ENCODE data around the gene HID1.

Gene HID1

GRCh38 chr17:74977802-74978201 lies 5.2 kb upstream of the HID1 start:
- no peaks in the 10 kb centered on the region for H3K36me3 ChIP-seq (ENCODE audit: insufficient read depth)
- no peak overlapping the region for H3K4me3 ChIP-seq (IDR thresholded peaks at IDR 0.05; ENCODE audit: insufficient read depth, low read depth, low read length)
- no peaks in the 10 kb centered on the region for H3K79me2 ChIP-seq (ENCODE audit: insufficient read depth, low read depth)
- no peak overlapping the region for H3K4me2 ChIP-seq
- H3K27ac ChIP-seq: no peak overlapping the region
- peaks cover 21% of the 10 kb centered on the region for H3K4me1 ChIP-seq (ENCODE audit: low read depth, poor library complexity, severe bottlenecking)
- no peaks in the 10 kb centered on the region for H4K20me1 ChIP-seq (ENCODE audit: insufficient read depth)
- TF ChIP-seq CTCF (conservative IDR thresholded peaks at IDR 0.05; ENCODE audit: low read depth, low read length): no peak
- no peak overlapping the region for H3K9ac ChIP-seq
- peaks cover 26% of the 10 kb centered on the region for H3K27me3 ChIP-seq (ENCODE audit: insufficient read depth, low read depth)
- no peak overlapping the region for H2AFZ ChIP-seq (ENCODE audit: low read depth)

GRCh38 chr17:74975943-74976342 lies 3.4 kb upstream of the HID1 start:
- Histone ChIP-seq H3K4me3 (IDR thresholded peaks at IDR 0.05; ENCODE audit: insufficient read depth, low read depth, low read length) (no peak overlapping the region), H3K4me1 (ENCODE audit: low read depth, poor library complexity, severe bottlenecking) (peaks cover 8% of the 10 kb centered on the region), H3K27me3 (ENCODE audit: insufficient read depth, low read depth) (peaks cover 32% of the 10 kb centered on the region), H4K20me1 (ENCODE audit: insufficient read depth) (no peaks in the 10 kb centered on the region), H3K4me2 (no peak overlapping the region), H3K79me2 (ENCODE audit: insufficient read depth, low read depth) (no peaks in the 10 kb centered on the region), H3K9ac (no peak overlapping the region), H2AFZ (ENCODE audit: low read depth) (no peak overlapping the region), H3K27ac (no peak overlapping the region), H3K36me3 (ENCODE audit: insufficient read depth) (no peaks in the 10 kb centered on the region)
- no peak for TF ChIP-seq CTCF (conservative IDR thresholded peaks at IDR 0.05; ENCODE audit: low read depth, low read length)

GRCh38 chr17:74972973-74973328 lies 392 bp upstream of the HID1 start:
- Histone ChIP-seq H2AFZ (ENCODE audit: low read depth) (peak overlapping the region; percentile 60), H3K79me2 (ENCODE audit: insufficient read depth, low read depth) (no peaks in the 10 kb centered on the region), H3K27me3 (ENCODE audit: insufficient read depth, low read depth) (peaks cover 32% of the 10 kb centered on the region), H4K20me1 (ENCODE audit: insufficient read depth) (no peaks in the 10 kb centered on the region), H3K4me2 (peak overlapping the region; percentile 63), H3K4me1 (ENCODE audit: low read depth, poor library complexity, severe bottlenecking) (peaks cover 3% of the 10 kb centered on the region), H3K4me3 (IDR thresholded peaks at IDR 0.05; ENCODE audit: insufficient read depth, low read depth, low read length) (no peak overlapping the region), H3K36me3 (ENCODE audit: insufficient read depth) (no peaks in the 10 kb centered on the region), H3K9ac (no peak overlapping the region), H3K27ac (no peak overlapping the region)
- TF ChIP-seq CTCF (conservative IDR thresholded peaks at IDR 0.05; ENCODE audit: low read depth, low read length): no peak

- Histone ChIP-seq H2AFZ (ENCODE audit: low read depth) (peak overlapping the region; percentile 60; the same call in 1 of the 2 replicates), H3K27ac (no peak overlapping the region), H3K4me2 (no peak overlapping the region)
Measured at GRCh38 chr17:74971842-74972106, 785 bp downstream of the HID1 start.

More at GRCh38 chr17:74971842-74972106, 785 bp downstream of the HID1 start:
- no peaks in the 10 kb centered on the region for H3K79me2 ChIP-seq (ENCODE audit: insufficient read depth, low read depth)
- no peak overlapping the region for H3K9ac ChIP-seq
- H4K20me1 ChIP-seq (ENCODE audit: insufficient read depth): no peaks in the 10 kb centered on the region
- H3K4me1 ChIP-seq (ENCODE audit: low read depth, poor library complexity, severe bottlenecking): peaks cover 3% of the 10 kb centered on the region
- TF ChIP-seq CTCF (conservative IDR thresholded peaks at IDR 0.05; ENCODE audit: low read depth, low read length): no peak
- H3K36me3 ChIP-seq (ENCODE audit: insufficient read depth): no peaks in the 10 kb centered on the region
- H3K27me3 ChIP-seq (ENCODE audit: insufficient read depth, low read depth): peaks cover 31% of the 10 kb centered on the region
- H3K4me3 ChIP-seq (IDR thresholded peaks at IDR 0.05; ENCODE audit: insufficient read depth, low read depth, low read length): no peak overlapping the region
